Measurements from ENCODE around the gene GUCY1A1.

DNA sequence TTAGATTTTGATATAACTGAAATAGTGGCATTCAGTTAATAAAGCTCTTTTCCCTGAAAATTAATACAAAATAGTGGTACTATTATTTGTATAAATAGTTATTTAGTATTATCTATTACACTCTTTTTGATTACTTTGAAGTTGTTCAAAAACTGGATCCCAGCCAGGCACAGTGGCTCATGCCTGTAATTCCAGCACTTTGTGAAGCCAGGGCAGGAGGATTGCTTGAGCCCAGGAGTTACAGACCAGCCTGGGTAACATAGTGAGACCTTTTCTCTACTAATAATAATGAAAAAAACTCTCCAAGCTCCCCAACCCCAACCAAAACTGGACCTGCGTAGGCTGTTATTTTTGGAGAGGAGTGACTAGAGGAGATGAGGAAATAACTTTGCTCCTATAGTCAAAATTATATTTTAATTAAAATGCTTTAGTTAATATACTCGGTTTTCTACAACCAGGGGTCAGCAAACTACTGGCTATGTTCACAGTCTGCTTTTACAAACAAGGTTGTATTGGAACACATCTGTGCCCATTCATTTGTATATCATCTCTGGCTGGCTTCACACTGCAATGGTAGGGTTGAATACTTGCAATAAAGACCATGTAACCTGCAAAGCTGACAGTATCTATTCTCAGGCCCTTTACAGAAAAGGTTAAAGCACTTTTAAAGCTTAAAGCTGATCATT lies 27.6 kb downstream of the GUCY1A1 start:
- TF ChIP-seq ZBTB26 (tag by site-specific recombination; optimal IDR thresholded peaks at IDR 0.05) (no peak), ZNF311 (tag by site-specific recombination; IDR thresholded peaks at IDR 0.05; ENCODE audit: borderline replicate concordance) (no peak), ZNF10 (tag by site-specific recombination; IDR thresholded peaks at IDR 0.05) (no peak), ZNF138 (tag by site-specific recombination; IDR thresholded peaks at IDR 0.05; ENCODE audit: borderline replicate concordance) (no peak)
- TF ChIP-seq, protein P1, sequence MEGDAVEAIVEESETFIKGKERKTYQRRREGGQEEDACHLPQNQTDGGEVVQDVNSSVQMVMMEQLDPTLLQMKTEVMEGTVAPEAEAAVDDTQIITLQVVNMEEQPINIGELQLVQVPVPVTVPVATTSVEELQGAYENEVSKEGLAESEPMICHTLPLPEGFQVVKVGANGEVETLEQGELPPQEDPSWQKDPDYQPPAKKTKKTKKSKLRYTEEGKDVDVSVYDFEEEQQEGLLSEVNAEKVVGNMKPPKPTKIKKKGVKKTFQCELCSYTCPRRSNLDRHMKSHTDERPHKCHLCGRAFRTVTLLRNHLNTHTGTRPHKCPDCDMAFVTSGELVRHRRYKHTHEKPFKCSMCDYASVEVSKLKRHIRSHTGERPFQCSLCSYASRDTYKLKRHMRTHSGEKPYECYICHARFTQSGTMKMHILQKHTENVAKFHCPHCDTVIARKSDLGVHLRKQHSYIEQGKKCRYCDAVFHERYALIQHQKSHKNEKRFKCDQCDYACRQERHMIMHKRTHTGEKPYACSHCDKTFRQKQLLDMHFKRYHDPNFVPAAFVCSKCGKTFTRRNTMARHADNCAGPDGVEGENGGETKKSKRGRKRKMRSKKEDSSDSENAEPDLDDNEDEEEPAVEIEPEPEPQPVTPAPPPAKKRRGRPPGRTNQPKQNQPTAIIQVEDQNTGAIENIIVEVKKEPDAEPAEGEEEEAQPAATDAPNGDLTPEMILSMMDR (tag by site-specific recombination; IDR thresholded peaks at IDR 0.05): no peak

Measured in HEK293 (cell line).